Dendritic cell treated with granulocyte-macrophage colony-stimulating factor and Interleukin-4, amounts not matched to agents 40 ng/mL and 50 ng/mL, for 4 days (primary cell): ENCODE data around the gene SDSL.

ENCODE experiments used
- H3K27ac Mint-ChIP-seq: one replicate; pipeline ENCODE4 v1.8.0; 2022; ENCODE audit warnings: mild to moderate bottlenecking, mixed read lengths
- H3K27me3 Mint-ChIP-seq: one replicate; pipeline ENCODE4 v1.8.0; 2022; ENCODE audit warnings: mild to moderate bottlenecking, mixed read lengths
- H3K36me3 Mint-ChIP-seq: one replicate; pipeline ENCODE4 v1.8.0; 2022; ENCODE audit warnings: low read depth, mixed read lengths
- H3K4me1 Mint-ChIP-seq: one replicate; pipeline ENCODE4 v1.8.0; 2022; ENCODE audit warnings: low read depth, mixed read lengths
- H3K4me3 Mint-ChIP-seq: one replicate; pipeline ENCODE4 v1.8.0; 2022; ENCODE audit warnings: mild to moderate bottlenecking, moderate library complexity, mixed read lengths
- H3K9me3 Mint-ChIP-seq: one replicate; pipeline ENCODE4 v1.8.0; 2022; ENCODE audit warnings: mixed read lengths
- intact Hi-C: fragments of 100-400 bp; cut with micrococcal nuclease; formaldehyde crosslinking; loops from one replicate; pipeline ENCODE4 v1.15.0; 2022

Gene SDSL, protein sequence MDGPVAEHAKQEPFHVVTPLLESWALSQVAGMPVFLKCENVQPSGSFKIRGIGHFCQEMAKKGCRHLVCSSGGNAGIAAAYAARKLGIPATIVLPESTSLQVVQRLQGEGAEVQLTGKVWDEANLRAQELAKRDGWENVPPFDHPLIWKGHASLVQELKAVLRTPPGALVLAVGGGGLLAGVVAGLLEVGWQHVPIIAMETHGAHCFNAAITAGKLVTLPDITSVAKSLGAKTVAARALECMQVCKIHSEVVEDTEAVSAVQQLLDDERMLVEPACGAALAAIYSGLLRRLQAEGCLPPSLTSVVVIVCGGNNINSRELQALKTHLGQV

DNA sequence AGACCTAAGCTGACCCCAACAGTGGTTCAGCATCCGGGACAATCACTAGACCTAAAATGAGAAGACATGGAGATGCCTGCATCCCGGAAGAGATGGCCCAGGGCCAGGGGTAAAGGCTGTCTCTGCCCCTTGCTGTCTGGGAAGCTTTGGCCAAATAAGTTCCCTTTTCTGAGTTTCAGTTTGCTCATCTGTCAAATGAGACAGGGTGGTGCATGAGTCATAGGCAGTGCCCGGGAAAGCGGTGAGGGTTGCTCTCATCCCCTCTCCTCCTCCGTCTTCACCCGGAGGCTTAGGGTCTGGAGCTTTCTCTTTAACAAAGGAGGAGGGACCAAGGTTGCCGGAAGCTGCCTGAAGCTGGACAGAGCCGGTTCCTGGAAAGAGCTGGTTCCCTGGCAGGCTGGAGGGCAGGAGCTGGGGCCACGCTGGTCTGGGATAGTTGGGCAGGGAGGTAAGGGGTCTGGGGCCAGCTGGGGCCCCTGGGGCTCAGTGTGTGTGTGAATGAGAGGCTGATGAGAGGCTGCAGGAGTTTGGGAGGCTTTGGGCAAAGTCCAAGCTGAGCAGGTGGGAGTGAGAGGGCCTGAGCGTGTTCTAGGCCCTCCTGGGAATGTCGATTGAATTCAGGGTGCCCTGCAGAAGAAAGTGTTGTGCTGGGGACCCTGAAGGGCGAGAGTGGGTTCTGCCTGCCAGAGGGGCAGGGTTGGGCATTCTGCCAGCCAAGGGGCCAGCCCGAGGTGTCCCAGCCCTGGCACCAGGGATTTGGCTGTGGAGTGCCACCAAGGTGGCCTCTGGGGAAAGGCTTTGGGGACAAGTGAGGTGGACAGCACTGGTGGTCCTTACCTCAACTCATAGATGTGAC is at the start of gene SDSL:
Gene SDSL (plus strand): TSS at position 351 of the 856 bp plus-strand sequence. CDS start 5,603 bp downstream, outside the sequence.
- Mint-ChIP-seq H3K4me3 (peak within 1 kb of the TSS; percentile 97), H3K4me1 (peaks cover 73% of the 10 kb centered on the region), H3K27ac (peak within 1 kb of the TSS; percentile 97), H3K27me3 (peaks cover 1% of the 10 kb centered on the region), H3K9me3 (no peaks in the 10 kb centered on the region), H3K36me3 (peaks cover 6% of the 10 kb centered on the region)
- intact Hi-C loops, result loop anchor here (1.0 to 2.0 kb wide), 2 partner anchors 63 to 88 kb away; partner anchors contain the start of gene PLBD2

DNA sequence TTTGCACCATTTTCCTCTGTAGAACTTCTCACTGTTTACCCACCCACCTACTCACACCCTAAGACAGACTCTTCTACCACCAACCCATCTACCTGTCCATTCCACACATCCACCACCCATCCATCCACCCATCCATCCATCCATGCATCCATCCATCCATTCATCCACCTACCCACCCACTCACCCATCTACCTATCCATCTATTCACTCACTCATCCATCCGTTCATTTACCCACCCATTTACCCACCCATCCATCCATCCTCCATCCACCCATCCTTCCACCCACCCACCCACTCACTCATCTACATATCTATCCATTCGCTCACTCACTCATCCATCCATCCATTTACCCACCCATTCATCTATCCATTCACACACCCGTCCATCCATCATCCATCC is 48.7 kb upstream of the SDSL start:
- Mint-ChIP-seq H3K27ac (no peak overlapping the region), H3K36me3 (no peaks in the 10 kb centered on the region), H3K27me3 (no peaks in the 10 kb centered on the region), H3K4me1 (peaks cover 24% of the 10 kb centered on the region), H3K9me3 (no peaks in the 10 kb centered on the region), H3K4me3 (no peak overlapping the region)
- intact Hi-C loops, result no loop called here

DNA sequence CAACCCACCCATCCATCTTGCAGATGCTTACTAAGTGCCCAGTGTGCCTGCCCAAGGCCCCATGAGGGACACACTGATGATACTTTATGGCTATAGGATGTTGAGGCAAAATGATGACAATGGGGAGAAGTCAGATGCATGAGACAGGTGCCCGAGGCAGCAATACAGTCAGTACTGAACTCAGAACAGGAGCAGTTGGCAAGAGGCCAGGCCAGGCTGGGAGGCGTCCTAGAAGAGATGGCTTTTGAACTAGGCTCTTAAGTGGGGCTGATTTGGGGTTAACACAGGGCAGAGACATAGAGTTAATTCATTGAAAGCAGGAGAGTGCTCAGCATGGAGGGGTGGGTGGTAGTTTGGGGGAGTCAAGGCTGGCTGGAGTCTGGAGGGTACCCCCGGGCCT is 48.2 kb upstream of the SDSL start:
- intact Hi-C loops, result no loop called here
- Mint-ChIP-seq H3K36me3 (no peaks in the 10 kb centered on the region), H3K27me3 (no peaks in the 10 kb centered on the region), H3K9me3 (no peaks in the 10 kb centered on the region), H3K4me1 (peaks cover 19% of the 10 kb centered on the region), H3K4me3 (no peak overlapping the region), H3K27ac (no peak overlapping the region)

DNA sequence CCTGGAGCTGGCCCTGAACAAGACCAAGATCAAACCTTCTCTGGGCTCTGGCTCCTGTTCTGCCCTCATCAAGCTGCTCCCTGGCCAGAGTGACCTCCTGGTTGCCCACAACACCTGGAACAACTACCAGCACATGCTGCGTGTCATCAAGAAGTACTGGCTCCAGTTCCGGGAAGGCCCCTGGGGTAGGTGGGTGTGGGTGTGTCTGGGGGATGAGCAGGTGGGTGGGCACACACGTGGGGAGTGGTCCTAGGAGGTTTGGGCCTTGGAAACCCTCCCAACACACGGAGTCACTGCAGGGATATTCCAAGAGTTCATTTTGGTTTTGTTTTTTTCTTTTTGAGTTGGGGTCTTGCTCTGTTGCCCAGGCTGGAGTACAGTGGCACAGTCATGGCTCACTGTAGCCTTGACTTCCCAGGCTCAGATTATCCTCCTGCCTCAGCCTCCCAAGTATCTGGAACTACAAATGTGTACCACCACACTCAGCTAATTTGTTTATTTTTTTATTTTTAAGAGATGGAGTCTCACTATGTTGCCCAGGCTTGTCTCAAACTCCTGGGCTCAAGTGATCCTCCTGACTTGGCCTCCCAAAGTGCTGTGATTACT is 47.3 kb upstream of the SDSL start:
- Mint-ChIP-seq H3K4me3 (no peak overlapping the region), H3K4me1 (peaks cover 9% of the 10 kb centered on the region), H3K36me3 (no peaks in the 10 kb centered on the region), H3K9me3 (no peaks in the 10 kb centered on the region), H3K27me3 (no peaks in the 10 kb centered on the region), H3K27ac (no peak overlapping the region)
- intact Hi-C loops, result loop anchor here (5.0 kb wide), 1 partner anchor 63 kb away; no protein-coding TSS in a partner anchor

DNA sequence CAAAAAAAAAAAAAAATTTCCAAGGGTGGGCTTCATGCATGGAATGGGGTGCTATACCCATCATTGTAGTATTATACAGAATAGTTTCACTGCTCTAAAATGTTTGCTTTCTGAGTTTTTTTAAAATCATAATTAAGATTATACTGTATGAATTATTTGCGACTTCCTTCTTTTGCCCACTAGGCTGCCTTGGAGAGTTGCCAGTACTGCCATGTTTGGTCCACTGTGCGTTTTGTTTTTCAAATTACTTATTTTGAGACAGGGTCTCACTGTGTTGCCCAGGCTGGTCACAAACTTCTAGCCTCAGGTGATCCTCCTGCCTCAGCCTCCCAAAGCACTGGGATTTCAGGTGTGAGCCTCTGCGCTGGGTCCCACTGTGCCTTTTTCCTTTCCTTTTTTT is 43.9 kb upstream of the SDSL start:
- Mint-ChIP-seq H3K27me3 (no peaks in the 10 kb centered on the region), H3K27ac (no peak overlapping the region), H3K4me1 (no peaks in the 10 kb centered on the region), H3K9me3 (no peaks in the 10 kb centered on the region), H3K36me3 (no peaks in the 10 kb centered on the region), H3K4me3 (no peak overlapping the region)
- intact Hi-C loops, result loop anchor here (5.0 kb wide), 1 partner anchor 66 kb away; no protein-coding TSS in a partner anchor

DNA sequence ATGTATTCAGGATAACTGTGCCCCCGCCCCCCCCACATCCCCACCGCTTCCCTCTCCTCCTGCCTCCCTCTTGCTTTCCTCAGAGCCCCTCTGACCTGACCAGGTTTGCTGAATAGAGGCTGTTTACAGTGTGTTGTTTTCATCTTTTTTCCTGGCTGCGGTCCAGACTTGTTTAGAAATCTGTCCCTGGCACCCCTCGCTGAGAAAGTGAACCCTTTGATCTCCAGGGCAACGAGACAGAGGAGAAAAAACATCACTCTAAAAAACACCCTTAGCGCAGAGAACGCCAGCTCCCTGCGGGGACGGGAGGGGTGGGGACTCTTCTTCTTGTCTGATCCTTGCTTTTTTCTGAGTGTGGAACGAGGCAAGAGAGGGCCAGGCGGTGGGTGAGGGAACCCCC is 41.0 kb upstream of the SDSL start:
- intact Hi-C loops, result no loop called here
- Mint-ChIP-seq H3K36me3 (no peaks in the 10 kb centered on the region), H3K9me3 (no peaks in the 10 kb centered on the region), H3K27me3 (no peaks in the 10 kb centered on the region), H3K27ac (no peak overlapping the region), H3K4me1 (no peaks in the 10 kb centered on the region), H3K4me3 (no peak overlapping the region)

- Mint-ChIP-seq H3K9me3 (no peaks in the 10 kb centered on the region), H3K27me3 (no peaks in the 10 kb centered on the region), H3K27ac (no peak overlapping the region), H3K36me3 (no peaks in the 10 kb centered on the region), H3K4me3 (no peak overlapping the region), H3K4me1 (no peaks in the 10 kb centered on the region)
- intact Hi-C loops, result no loop called here
These were observed 40.0 kb upstream of the SDSL start for GRCh38 chr12:113382206-113382605.

- Mint-ChIP-seq H3K27me3 (no peaks in the 10 kb centered on the region), H3K36me3 (no peaks in the 10 kb centered on the region), H3K27ac (no peak overlapping the region), H3K4me3 (no peak overlapping the region), H3K9me3 (no peaks in the 10 kb centered on the region), H3K4me1 (no peaks in the 10 kb centered on the region)
- intact Hi-C loops, result no loop called here
These were observed 37.4 kb upstream of the SDSL start for GRCh38 chr12:113384778-113385177.

DNA sequence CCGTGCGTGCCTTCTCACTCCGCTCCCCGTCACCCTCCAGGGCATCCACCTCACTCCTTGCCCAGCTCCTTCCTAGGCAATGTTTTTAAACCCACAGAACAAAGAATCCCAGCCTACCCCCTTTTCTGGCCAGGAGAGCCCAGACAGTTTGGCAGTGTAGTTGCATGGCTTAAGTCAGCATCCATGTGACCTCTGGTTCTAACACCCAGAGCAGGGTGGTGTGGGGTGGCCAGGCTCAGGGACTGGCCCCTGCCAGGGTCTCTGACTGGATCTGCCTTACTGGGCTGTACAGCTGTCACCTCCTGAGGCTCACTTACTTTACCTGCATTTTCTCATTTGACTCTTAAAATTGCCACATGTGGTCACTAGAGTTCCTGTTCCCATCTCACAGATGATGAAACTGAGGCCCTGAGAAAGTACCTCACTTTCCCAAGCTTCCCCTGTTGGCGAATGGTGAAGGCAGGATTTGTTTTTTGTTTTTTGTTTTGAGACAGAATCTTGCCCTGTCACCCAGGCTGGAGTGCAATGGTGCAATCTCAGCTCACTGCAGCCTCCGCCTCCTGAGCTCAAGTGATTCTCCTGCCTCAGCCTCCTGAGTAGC is 36.8 kb upstream of the SDSL start:
- H3K27me3 Mint-ChIP-seq, result no peaks in the 10 kb centered on the region
- no peak overlapping the region for H3K27ac Mint-ChIP-seq
- no peak overlapping the region for H3K4me3 Mint-ChIP-seq
- intact Hi-C loops, result no loop called here
- H3K9me3 Mint-ChIP-seq, result no peaks in the 10 kb centered on the region
- no peaks in the 10 kb centered on the region for H3K4me1 Mint-ChIP-seq
- H3K36me3 Mint-ChIP-seq, result no peaks in the 10 kb centered on the region

DNA sequence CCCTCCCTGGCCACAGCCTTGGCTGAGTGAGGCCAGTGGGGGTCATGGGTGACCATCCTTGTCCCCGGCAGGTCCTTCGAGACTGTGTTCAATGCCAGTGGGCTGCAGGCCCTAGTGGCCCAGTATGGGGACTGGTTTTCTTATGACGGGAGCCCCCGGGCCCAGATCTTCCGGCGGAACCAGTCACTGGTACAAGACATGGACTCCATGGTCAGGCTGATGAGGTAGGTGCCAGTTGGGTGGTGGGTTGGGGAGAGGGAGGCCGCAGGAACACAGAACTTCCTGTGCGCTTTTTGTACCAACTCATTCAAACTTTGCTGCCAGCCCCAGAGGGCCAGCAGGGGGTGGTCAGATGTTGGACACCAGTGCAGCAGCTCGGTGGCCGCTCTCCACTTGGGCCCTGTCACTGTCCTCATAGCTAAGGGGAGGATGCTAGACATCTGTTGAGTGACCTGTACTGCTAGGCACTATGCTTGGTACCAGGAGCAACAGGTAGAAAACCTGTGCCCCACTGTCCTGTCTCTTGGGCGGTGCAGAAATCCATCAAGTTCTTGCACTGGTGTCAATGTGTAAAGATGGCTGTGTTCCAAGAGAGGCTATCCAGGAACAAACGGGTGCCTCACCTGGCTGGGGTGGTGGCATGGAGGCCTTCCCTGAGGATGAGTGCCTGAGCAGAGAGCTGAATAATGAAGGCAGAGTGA is 35.2 kb upstream of the SDSL start:
- H3K4me1 Mint-ChIP-seq, result no peaks in the 10 kb centered on the region
- no peak overlapping the region for H3K27ac Mint-ChIP-seq
- no peaks in the 10 kb centered on the region for H3K9me3 Mint-ChIP-seq
- no peak overlapping the region for H3K4me3 Mint-ChIP-seq
- H3K27me3 Mint-ChIP-seq, result no peaks in the 10 kb centered on the region
- intact Hi-C loops, result no loop called here
- no peaks in the 10 kb centered on the region for H3K36me3 Mint-ChIP-seq

DNA sequence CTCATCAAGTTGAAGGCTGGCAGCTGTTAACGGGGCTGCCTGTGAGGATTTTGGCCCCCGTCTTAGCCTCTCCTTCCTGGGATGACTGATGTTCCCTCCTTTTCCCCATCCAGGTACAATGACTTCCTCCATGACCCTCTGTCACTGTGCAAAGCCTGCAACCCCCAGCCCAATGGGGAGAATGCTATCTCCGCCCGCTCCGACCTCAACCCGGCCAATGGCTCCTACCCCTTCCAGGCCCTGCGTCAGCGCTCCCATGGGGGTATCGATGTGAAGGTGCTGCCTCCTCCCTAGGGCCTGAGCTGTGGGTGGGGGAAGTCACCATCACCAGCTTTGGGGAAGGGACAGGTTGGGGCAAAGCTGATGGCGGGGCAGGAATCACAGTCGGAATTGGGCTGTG is 34.5 kb upstream of the SDSL start:
- Mint-ChIP-seq H3K27ac (no peak overlapping the region), H3K4me1 (no peaks in the 10 kb centered on the region), H3K36me3 (peaks cover 3% of the 10 kb centered on the region), H3K27me3 (no peaks in the 10 kb centered on the region), H3K9me3 (no peaks in the 10 kb centered on the region), H3K4me3 (no peak overlapping the region)
- intact Hi-C loops, result no loop called here

- intact Hi-C loops, result no loop called here
- H3K4me1 Mint-ChIP-seq, result no peaks in the 10 kb centered on the region
- H3K27me3 Mint-ChIP-seq, result no peaks in the 10 kb centered on the region
- H3K9me3 Mint-ChIP-seq, result no peaks in the 10 kb centered on the region
- H3K36me3 Mint-ChIP-seq, result peaks cover 7% of the 10 kb centered on the region
- no peak overlapping the region for H3K4me3 Mint-ChIP-seq
- no peak overlapping the region for H3K27ac Mint-ChIP-seq
These were observed 33.8 kb upstream of the SDSL start for GRCh38 chr12:113388351-113388750.
